Activated naive CD8-positive, alpha-beta T cell treated with anti-CD3 and anti-CD28 coated beads, Interleukin-2, amount 50 U/mL, for 16 hours (primary cell): ENCODE results near the gene PDZRN3.

Experiments used
- DNase-seq: peaks from one replicate; pipeline ENCODE4 v3.0.0-alpha.2; 2020; ENCODE audit warnings: low read depth, low spot score

The PDZRN3 gene

GRCh38 chr3:73419942-73420341 is 204.8 kb downstream of the PDZRN3 start:
- DNase-seq, result no peak

- DNase-seq, result no peak
These were observed 205.4 kb downstream of the PDZRN3 start for GRCh38 chr3:73419179-73419803.

DNA sequence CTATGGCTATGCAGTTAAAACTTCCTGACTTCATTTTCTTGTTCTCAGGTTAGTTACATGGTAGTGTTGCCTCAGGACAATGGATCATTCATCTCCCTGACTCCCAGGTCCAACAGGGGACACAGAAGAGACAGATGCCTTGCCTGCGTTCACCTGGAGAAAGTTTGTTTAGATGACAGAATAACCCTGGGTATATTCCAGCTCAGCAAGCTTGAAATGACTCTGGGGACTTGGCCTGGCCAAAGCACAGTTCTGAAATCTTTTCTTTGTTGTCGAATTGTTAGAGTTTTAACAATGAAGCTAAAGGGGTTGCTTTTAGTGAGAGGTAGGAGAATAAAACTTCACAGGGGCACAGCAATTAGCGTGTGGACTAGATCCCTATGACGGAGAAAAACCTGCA is 206.1 kb downstream of the PDZRN3 start:
- no peak for DNase-seq

GRCh38 chr3:73415118-73415517 is 209.6 kb downstream of the PDZRN3 start:
- DNase-seq, result no peak

DNA sequence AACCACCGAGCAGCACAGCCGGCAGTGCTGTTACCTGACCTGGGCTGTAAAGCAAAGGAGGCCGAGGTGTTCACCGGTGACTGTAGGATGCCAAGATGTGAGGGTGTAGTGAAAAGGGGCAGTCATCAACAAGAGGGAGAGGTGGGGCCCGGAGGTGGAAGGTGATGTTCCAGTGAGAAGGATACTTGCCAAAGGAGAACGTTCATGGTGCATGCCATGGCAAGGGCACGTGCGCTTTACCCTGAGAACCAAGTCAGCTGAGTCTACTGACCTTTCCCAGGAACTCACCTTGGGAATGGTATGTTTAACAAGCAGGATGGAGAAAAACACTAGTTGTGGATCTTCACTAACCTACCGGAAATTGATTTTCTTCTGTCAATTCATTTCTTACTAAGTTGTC is 211.1 kb downstream of the PDZRN3 start:
- DNase-seq, result no peak

DNA sequence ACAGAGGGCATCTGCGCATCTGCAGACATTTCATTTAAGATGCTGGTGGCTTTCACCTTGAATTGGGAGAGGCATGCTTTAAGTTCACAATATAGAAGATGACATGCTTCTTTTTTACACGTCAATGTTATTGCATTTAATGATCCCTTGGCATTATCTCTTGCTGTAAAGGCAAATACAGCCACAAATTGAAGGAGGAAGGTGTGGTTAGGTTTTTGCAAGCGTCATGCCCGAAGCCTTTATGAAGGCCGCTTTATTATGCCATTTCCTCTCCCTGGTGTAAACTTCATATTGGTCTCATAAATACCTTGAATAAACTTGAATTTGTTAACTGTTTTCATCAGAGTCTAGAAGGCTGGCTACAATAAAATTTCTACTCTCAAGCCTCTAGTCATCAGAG is 212.7 kb downstream of the PDZRN3 start:
- no peak for DNase-seq

DNA sequence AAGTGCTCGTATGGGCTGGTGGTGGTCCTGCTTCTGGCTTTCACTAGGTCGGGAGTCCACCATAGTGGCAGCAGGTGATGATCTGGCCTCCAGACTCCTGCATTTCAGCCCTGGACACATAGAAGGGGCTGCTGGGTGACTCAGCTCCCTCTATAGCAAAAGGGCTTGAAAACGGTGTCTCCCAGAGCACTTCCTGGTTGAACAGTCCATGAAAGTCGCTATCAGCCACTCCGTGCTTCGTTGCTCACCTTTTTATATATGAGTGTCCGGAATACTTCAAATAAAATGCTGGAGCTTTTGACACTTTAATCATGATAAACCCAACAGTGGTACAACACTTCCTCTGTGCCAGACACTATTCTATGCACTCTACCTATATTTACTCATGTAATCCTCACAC is 213.2 kb downstream of the PDZRN3 start:
- DNase-seq, result no peak

GRCh38 chr3:73409138-73409763 is 215.5 kb downstream of the PDZRN3 start:
- no peak for DNase-seq

DNA sequence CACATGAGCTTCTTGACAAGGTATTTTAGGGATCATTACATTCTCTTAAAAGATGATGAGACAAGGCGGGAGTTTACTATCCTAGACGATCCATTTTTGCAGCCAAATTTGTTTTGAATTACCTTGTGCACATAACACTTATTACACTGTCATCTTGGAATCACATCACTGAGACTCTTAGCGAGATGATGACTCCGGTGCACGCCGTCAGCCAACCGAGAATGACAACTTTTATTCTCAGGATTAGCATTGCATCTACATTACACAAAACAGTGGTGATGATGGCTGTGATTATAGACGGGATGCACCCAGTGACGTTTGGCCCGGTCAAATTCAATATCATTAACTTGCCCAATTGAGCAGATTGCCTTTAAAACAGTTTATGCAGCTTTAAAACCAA is 216.1 kb downstream of the PDZRN3 start:
- no peak for DNase-seq

DNA sequence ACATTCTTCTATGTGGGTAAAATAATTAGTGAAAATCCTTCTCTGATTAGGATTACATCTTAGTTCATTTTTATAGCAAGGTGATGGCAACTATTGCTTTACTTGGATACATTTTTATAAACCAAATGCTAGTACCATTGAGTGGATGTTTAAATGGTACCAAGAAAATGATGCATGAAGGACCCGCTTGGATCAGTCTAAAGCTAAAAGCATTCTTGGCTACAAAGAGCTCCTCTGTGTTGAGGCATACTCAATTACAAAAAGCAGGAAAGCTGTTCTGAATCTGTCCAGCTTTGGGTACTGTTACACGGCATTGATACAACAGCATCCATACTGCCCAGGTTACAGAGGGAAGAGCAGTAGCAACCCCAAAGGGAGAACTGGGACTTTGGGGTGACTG is 217.2 kb downstream of the PDZRN3 start:
- DNase-seq, result no peak

DNA sequence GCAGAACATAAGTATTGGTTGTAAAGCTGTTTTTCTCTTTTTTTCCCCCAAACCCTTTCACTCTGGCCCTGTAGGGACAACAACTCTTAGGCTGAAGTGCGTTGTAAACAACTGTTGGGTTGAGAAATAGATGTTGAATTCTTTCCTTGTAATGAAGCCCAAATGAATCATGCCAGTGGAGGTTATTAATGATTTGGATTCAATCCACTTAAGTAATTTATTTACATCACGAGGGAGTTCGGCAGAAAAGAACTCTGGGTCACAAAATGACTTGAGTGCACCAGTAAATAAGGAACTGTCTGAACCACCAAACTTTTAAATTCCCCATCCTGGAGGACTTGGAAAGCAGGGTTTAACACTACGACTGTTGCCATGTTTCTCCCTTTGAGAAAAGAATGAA is 218.9 kb downstream of the PDZRN3 start:
- no peak for DNase-seq

GRCh38 chr3:73405000-73405399 is 219.7 kb downstream of the PDZRN3 start:
- no peak for DNase-seq

DNA sequence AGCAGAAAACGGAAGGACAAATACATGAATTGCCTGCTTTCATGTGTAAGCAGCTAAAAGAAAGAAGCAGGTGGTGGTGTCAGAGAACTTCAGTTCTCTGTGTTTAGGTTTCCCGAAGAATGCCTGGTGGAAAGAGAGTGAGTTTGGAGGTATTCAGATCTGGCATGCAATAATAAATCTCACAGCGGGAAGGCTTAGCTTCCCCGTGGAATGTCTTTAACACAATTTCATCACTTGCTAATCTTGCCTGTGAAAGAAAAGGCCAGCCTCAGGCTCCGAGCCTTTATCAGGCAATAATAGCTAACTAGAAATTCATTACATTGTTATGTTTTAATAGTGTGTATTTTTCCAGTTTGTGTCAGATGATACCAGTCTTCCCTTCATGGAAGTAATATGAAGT is 220.3 kb downstream of the PDZRN3 start:
- DNase-seq, result no peak

DNA sequence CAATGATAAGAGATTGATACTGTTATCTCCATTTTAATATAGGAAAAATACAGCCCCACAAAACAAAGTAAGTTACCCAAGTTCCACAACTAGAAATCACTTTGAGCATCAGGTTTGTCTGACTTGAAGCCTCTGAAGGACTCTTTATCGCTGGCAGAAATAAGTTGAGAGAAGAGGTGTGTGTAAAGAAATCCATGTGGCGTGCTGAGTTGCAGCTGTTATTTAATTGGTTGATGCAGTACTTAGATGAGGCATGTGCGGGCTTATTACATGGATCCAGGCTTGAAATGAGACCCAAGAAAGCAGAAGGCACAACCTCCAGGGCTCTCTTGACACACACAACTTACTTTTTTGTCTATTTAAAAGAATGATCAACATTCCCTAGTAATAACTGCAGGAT is 221.3 kb downstream of the PDZRN3 start:
- no peak for DNase-seq

DNA sequence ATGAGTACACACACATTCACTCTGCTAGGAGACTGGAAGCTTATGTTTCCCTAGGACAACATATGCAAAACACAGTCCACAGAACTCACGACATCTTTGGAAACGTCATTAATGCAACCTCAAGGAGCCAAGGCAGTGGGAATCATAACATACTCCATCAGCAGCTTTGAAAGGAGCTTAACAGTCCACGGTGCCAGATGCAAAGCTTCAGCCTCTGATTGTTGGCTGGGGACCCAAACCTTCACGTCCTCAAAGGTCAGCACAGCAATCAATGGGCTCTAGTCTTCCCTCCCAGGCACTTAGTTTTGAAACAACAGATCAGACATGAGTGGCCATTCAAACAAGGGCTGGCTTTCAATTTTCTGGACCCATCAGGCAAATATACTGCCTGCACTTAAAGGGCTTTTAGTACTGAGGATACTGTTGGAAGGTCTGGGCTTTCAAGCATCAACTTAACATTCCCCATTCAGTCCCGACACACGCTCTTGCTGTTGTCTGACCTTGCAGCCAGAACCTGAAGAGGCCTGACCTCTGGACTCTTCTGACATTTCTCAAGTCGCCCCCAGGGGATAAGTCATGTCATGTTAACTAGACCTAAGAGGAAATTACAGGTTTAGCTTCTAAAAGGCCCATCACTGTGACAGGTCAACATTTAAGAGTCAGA is 223.0 kb downstream of the PDZRN3 start:
- no peak for DNase-seq

- no peak for DNase-seq
These were observed 223.7 kb downstream of the PDZRN3 start for GRCh38 chr3:73401059-73401458.

GRCh38 chr3:73399666-73400253 is 225.0 kb downstream of the PDZRN3 start:
- DNase-seq, result no peak

GRCh38 chr3:73399106-73399505 is 225.6 kb downstream of the PDZRN3 start:
- no peak for DNase-seq

- DNase-seq, result no peak
These were observed 226.7 kb downstream of the PDZRN3 start for GRCh38 chr3:73398084-73398483.

DNA sequence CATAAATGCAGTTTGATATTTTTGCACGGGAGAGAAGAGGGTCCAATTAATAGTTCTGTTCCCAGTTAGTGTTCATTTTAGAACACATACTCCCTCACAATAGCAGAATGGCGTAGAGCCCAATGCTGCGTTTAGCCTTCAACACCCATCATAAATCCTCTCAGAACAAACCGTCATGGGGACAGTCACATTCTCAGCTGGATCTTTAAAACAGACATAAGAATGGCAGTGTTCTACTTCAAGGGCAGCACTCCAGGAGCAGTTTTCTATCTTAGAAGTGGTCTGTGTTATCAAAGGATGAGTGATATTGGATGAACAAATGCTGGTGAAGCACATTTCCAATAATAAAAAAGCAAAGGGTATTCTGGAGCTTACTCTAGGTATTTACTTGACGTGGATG is 230.5 kb downstream of the PDZRN3 start:
- no peak for DNase-seq

DNA sequence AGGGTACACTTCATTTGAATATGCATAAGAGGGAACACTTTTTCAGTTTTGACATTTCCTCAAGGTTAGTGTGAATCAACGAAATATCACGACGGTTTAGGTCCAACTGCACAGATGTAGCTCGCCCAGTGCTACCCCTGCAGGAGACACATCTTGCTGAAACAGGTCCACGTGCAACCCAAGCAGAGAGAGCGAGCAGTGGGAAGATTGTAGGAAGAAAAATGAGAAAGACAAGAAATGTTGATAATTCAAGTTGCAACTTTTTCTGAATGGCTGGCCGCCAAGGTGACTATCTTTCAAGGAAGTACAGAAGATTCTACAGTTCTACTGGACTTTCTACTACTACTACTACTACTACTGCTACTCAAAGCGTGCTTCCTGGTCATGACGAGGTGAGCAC is 231.7 kb downstream of the PDZRN3 start:
- DNase-seq, result no peak

DNA sequence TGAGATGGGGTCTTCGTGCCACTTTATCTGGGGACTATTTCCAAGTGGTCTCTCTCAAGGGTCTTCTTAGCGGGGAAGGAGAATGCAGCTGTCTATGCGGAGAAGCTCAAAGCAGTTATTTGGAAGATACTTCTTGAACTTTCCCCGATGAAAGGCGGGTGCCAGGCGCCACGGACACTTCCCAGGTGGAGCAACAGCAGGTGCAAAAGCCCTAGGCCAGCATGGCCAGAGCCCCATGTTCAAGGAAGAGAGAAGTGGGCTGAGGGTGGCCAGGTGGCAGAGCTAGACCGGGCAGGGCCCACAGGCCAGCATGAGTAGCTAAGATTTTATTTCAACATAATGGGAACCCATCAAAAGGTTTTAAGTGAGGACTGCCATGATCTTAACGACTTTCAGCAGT is 232.8 kb downstream of the PDZRN3 start:
- no peak for DNase-seq

- DNase-seq, result no peak
These were observed 234.8 kb downstream of the PDZRN3 start for GRCh38 chr3:73389928-73390327.
